GM20431 (cell line): ENCODE data around the gene SFTPB.
"Not testable (repeated sequence)": the region's sequence is repeated elsewhere in the genome, so short reads cannot be mapped to it uniquely, and the experiment has no call there.

Experiments used
- in situ Hi-C: fragments of 300-500 bp; cut with MseI, MboI; formaldehyde crosslinking; loops from one replicate; pipeline ENCODE4 v1.15.0; 2020; ENCODE audit warnings: low sequenced_read_pairs; ENCODE audit not compliant: unreplicated experiment

Gene SFTPB

DNA sequence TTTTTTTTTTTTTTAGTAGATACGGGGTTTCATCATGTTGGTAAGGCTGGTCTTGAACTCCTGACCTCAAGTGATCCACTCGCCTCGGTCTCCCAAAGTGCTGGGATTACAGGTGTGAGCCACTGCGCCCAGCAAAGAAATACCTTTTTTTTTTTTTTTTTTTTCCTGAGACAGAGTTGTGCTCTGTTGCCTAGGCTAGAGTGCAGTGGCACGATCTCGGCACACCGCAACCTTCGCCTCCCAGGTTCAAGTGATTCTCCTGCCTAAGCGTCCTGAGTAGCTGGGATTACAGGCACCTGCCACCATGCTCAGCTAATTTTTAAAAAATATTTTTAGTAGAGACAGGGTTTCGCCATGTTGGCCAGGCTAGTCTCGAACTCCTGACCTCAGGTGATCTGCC lies 7.7 kb downstream of the SFTPB start:
- in situ Hi-C loops: not testable (repeated sequence)

DNA sequence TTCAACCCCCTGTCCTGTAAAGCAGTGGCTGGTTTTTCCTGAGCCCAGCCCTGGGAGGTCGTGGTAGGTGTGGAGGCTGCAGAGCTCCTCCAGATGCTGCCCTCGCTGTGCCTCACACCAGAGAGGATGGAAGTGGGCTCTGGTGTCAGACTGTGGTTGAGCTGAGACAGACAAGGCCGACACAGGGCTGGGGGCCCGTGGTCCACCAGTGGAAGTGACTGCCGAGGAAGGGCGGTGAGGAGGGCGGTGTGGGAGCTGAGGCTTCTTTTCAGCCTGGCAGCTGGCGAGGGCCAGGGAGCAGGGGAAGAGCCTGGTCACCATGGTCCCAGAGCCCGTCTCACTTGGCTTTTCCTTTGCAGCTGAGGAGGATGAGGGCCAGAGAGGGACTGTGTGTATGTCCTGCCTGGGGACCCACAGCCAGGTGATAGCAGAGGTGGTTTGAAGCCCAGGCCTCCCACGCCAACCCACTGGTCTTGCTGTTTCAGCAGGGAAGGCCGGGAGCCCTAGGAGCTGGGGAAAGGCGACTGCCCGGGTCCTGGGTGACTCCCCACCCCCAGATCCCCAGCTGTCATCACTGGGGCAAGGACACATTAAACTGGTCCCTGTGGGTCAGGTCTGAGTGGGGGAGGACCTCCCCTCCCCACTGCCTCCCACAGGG lies 8.5 kb downstream of the SFTPB start:
- in situ Hi-C loops: no loop called here

DNA sequence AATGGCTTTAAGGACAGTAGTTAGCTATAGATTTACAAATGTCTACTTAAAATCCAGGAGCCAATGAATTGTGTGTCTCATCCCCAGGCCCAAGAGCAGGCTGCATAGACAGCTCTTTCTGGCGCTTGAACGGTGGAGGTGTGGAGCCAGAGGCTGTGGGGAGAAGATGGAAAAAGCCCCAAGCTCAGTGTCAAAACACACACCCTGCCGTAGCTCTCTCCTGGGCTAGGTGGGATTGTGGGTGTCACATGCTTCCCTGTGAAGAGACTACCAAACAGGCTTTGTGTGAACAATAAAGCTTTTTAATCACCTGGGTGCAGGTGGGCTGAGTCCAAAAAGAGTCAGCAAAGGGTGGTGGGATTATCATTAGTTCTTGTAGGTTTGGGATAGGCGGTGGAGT lies 10.6 kb downstream of the SFTPB start:
- in situ Hi-C loops: not testable (repeated sequence)

DNA sequence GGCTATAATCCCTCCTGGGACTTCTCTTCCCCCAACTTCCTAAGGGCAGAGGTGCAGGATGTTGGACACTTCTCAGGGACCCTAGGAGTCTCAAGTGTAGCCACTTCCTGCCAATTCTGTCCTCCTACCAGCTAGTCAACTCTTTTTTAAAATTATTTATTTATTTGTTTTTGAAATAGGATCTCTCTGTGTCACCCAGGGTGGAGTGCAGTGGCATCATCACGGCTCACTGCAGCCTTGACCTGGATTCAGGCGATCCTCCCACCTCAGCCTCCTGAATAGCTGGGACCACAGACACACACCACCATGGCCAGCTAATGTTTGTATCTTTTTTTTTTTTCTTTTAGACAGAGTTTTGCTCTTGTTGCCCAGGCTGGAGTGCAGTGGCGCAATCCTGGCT lies 11.5 kb downstream of the SFTPB start:
- in situ Hi-C loops: no loop called here

DNA sequence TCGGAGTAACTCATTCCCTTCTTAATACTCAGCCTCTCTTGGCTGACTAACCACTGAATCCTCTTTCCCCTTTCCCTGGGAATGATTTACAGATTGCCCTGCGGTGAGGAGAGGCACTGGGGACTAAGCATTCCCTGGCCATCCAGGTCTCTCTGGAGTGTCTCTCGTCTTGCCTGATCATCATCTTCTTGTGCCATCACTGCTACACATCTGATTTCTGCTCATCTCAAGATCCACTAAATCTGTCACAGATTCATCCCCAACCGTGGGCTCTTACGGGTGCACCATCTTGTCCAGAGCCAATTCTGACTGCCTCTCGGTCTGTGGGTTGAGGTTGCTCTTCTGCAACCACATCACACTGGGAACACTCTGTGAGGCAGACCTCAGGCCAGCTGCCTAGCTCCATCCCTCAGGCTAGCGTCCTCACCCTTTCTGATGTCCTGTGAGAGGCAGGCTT lies 12.0 kb downstream of the SFTPB start:
- in situ Hi-C loops: no loop called here

DNA sequence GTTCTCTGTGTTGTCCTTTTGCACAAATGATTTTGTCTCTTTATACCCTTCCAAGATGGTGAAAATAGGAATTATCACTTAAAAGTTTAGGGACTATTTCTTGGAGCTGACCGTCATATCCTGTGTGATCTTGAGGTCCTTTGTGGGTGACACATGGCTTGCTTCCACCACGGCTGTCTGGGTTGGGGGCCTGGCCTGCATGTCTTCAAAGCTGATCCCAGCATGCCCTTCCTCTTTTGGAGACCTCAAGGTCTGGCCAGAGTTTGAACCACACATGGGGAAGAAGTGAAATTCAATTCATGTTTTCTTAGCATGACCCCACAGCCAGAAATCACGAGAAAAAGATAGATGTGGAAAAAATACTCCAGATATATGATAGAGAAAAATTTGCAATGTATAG lies 14.0 kb downstream of the SFTPB start:
- in situ Hi-C loops: no loop called here

DNA sequence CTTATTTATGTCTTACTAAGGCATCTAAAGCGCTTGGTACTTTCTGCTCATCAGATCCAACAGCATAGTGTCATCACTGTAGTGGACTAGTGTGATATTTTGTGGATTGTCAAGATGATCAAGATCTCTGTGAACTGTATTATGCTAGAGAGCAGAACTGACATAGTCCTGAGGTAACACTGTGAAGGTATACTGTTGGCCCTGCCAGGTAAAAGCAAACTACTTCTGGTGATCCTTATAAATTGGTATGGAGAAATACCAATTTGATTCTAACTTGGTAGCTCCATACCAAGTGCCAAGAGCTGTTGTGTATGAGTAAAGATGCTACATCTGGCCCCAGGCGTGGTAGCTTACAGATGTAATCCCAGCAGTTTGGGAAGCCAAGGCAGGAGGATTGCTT lies 15.9 kb downstream of the SFTPB start:
- in situ Hi-C loops: no loop called here

DNA sequence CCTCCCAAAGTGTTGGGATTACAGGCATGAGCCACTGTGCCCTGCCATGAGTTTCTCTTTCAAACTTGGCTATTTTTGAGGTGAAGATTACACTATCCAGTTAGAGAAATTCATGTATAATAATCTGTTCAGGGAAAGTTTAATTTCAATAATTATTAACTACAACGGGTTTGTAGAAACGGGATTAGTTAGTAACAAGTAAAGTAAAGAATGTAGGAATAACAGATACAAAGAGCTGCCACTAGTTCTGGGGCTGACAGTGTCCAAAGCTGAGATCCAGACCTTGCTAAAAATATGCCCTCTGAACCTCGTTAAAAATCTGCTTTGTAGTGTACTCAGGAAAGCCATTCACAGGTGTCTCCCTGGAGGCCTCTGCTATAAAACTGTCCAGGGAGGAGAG lies 16.9 kb downstream of the SFTPB start:
- in situ Hi-C loops: no loop called here

DNA sequence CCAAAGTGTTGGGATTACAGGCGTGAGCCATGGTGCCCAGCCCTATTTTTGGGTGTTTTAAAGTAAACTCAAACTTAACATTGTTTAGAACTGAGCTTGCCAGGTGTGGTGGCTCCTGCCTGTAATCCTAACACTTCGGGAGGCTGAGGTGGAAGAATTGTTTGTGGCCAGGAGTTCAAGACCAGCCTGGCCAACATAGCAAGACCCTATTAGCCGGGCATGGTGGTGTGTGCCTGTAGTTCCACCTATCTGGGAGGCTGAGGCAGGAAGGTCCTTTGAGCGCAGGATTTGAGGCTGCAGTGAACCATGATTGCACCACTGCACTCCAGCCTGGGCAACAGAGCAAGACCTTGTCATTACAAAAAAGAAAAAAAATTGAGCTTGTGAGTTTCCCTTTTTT lies 17.5 kb downstream of the SFTPB start:
- in situ Hi-C loops: no loop called here

DNA sequence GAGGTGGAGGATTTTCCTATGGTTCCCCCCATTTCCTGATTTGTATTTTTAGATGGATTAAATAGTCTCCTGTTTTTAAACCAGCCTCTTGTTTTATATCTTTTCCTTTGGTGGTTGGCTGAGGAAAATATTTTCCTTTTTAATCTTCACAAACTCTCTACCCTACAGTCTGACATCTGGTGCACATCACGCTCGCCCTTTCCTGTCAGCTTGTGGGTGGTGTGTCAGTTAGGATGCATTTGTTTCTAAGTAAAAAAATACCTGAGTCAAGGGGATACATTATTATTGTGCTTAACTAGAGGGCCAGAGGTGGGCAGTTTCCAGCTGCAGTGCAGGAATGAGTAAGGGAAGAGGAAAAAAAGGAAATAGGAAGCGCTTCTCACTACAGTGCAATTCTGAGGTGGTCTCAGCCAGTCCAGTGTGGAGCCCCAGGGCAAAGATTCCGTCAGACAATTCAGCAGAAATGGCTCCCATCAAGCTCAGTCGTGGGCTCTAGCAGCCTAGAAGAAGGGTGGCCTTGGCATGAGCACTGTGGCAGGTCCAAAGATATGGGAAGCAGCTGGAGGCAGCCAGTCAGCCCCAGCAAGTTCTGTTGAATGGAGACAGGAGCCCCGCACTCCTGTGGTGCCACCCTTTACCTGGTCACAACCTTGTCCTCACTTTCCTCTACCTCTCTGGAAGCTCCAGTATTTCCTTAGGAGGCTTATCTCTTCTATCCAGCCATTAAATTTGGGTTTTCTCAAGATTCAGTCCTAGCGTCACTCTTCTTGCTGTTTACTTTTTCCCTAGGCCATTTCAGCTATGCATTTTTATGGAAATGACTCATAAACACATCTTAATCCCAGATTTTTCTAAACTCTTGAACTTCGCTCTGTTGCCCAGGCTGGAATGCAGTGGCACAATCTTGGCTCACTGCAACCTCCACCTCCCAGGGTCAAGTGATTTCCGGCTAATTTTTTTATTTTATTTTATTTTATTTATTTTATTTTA lies 18.5 kb downstream of the SFTPB start:
- in situ Hi-C loops: no loop called here

DNA sequence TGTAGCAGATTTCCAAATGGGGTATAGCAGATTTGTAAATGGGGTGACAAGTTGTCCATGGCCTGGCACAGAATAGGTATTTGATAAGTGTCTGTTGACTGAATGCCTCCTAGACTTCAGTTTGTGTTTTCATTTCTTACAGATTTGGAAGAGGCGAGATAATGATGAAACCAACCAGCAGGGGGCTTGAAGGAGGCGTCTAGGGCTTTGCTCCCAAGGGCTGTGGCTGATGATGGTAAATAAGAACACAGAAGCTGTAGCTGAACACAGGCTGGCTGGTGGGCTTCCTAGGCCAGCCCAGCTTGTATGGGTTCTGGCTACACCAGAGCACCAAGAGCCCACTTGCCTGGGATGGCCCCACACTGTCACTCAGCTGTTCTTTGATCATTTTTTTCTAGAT lies 19.4 kb downstream of the SFTPB start:
- in situ Hi-C loops: no loop called here

DNA sequence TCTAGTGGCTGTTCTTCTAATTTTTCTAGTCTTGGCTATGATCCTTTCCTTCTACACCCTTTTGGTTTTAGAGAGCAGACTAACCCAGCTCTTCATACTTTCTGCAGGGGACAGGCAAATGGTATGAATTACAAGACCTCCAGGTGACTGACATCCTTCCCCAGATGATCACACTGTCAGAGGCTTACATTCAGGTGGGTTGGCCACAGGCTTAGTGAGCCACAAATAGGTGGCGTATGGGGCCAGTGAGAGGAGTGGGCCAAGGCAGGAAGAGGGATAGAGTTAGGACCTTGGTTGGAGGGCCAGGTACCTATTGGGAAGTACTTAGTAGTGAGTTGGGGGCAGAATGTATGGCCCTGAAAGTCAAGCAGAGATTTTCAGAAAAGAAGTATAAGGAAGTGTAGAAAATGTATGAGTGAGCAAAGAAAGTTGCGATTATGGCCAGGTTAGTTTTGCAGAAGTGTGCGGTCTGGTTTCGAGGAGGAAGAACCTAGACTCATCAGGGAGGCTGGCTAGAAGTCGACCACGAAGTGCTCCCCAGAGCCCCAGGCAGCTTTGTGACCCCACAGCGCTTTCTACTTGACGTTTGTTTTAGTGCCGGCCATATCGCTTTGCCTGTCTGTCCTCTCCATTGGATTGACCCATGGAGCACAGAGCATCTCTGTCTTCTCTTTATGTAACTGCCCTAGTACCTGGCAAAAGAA lies 20.0 kb downstream of the SFTPB start:
- in situ Hi-C loops: no loop called here

DNA sequence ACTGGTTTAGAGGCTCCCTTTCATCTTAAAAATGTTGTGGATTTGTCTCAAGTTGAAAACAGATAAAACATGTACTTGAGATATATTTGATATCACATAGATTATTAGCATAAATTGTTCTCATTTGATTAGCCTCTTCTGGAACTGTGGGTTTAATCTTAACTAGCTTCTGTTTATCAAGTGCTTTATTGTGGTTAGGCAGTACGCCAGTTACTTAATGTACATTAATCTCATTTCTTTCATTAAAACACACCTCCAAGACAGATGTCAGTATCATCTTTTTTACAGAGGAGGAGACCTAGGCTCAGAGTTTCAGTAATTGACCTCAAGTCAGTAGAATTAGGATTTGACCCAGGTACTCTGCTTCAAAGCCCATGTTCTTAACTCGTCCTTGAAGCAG lies 21.8 kb downstream of the SFTPB start:
- in situ Hi-C loops: no loop called here

DNA sequence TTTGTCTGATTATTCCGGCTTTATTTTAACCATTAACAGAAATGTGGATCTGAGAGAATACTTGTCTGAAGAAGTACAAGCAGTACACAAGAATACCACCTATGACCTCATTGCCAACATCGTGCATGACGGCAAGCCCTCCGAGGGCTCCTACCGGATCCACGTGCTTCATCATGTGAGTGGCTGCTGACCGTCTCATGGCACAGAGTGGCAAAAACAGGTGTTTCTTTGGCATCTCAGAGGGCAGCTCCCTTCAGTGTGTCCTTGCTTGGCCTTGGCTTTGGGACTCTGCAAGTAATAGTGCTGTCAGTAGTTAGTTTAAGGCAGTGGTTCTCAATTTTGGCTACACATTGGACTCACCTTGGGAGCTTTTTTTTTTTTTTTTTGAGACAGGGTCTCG lies 23.1 kb downstream of the SFTPB start:
- in situ Hi-C loops: no loop called here

DNA sequence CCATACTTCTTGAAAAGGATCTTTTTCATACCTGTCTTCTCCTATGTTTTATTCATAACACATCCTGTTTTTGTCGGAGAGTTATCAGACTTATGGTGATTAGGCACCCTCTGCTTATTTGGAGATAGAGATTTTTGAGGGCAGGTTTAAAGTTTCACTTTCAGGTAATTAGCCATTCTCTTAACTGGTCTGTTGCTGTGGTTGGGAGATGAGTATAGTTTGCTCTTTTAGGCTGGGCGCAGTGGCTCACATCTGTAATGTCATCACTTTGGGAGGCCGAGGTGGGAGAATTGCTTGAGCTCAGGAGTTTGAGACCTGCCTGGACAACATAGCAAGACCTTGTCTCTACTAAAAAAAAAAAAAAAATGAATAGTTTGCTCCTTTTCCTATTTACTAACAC lies 25.3 kb downstream of the SFTPB start:
- in situ Hi-C loops: no loop called here

DNA sequence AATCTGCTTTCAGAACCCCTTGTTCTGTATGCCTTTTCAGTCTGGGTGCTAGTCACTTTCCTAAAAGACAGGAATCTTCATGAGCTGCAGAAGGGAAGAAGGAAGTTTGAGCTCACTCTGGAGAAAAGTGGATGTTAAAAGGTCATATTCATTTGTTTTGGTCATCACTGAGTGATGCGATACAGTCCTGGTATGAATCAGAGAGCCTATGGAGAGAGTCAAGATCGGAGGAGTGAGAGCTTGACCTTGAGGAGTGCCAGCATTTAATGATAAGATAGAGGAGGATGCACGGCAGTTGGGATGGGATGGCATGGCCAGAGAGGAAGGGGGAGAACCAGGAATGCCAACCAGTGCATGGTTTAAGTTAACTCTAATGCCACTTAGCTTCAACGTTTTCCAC lies 32.4 kb downstream of the SFTPB start:
- in situ Hi-C loops: no loop called here

DNA sequence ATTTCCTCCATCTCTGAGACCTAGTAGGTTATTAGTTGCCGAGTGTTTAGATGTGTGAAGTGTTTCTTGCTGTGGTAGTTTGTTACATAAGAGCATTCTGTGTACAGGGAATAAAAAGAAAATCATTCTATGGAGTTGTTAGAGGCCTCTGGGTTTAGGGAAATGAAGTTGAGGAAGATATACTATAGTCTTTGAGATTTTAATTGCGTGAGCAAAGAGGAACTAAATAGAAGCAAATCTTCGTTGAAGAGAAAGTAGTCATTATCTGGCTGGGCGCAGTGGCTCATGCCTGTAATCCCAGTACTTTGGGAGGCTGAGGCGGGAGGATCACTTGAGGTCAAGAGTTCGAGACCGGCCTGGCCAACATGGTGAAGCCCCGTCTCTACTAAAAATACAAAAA lies 33.0 kb downstream of the SFTPB start:
- in situ Hi-C loops: no loop called here

DNA sequence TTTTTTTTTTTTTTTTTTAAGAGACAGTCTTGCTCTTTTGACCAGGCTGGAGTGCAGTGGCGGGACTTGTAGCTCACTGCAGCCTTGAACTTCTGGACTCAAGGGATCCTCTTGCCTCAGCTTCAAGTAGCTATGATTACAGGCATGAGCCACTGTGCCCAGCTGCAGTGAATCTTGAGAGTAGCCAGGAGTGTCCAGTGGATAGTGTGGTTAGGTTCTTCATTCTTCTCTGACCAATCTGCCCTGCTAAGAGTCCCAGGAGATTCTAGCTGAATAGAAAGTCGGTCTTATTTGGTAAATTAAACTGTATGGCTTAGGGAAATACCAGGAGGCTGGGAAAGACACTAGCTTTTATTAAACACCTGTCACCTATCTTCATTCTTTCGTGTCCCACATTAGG lies 36.7 kb downstream of the SFTPB start:
- in situ Hi-C loops: no loop called here

DNA sequence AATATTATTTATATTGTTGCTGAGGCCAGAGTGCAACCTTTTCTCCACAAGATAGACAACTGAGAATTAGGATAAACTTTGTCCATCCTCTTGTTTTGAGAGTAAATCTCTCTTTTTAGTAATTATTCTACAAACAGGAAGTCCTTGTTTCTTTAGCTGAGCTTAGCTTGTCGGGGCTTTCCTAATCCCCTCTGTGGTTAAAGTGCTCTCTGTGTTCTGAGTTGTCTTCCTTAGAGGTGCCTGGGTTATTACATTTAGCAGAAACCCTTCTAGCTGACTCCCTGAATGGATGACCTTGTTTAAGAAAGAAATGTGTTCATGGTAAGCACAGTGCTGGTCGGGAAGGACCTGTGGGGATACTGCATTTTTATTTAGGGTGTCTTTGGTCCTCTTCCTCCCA lies 39.3 kb downstream of the SFTPB start:
- in situ Hi-C loops: no loop called here

DNA sequence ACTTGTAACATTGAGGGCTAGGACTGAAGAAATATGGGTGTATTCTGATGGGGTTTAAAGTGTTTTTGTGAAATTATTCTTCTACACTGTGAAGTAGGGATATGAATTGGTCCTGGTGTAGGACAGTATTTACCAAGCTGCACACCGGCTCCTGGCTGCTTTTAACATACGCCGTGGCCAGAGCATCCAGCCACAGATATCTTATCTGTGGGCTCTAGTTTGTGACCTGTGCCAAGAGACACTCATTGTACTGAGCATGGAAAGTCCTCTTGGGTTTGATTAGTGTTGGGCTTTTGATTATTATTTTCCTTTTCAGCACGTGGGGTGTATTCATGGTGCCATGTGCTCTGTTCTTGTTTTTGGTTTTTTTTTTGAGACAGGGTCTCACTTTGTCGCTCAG lies 44.0 kb downstream of the SFTPB start:
- in situ Hi-C loops: no loop called here

DNA sequence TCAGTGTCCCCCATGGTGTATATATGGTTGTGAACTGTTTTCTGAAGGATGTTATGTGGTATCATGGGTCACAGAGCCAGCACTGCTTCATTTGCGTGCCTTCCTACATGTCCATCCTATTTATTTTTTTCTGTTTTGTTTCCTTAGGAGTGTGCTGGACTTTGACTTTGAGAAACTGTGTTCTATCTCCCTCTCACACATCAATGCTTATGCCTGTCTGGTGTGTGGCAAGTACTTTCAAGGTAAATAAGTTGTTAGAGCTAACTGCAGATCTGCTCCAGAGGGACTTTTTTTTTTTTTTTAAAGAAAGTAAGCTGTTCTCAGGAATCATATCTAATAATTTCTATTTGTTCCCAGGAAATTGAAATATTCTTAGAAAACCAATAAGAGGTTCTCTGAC lies 46.7 kb downstream of the SFTPB start:
- in situ Hi-C loops: no loop called here
